ENCODE results near the gene NR5A1.

- TF ChIP-seq, protein P1, sequence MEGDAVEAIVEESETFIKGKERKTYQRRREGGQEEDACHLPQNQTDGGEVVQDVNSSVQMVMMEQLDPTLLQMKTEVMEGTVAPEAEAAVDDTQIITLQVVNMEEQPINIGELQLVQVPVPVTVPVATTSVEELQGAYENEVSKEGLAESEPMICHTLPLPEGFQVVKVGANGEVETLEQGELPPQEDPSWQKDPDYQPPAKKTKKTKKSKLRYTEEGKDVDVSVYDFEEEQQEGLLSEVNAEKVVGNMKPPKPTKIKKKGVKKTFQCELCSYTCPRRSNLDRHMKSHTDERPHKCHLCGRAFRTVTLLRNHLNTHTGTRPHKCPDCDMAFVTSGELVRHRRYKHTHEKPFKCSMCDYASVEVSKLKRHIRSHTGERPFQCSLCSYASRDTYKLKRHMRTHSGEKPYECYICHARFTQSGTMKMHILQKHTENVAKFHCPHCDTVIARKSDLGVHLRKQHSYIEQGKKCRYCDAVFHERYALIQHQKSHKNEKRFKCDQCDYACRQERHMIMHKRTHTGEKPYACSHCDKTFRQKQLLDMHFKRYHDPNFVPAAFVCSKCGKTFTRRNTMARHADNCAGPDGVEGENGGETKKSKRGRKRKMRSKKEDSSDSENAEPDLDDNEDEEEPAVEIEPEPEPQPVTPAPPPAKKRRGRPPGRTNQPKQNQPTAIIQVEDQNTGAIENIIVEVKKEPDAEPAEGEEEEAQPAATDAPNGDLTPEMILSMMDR (IDR thresholded peaks at IDR 0.05) = no peak
- TF ChIP-seq POLR2A (IDR thresholded peaks at IDR 0.05) = no peak
Observed at GRCh38 chr9:124531115-124531514, 23.9 kb upstream of the NR5A1 start.
